ENCODE results near the gene TSGA10IP.
"Not testable (repeated sequence)": the region's sequence is repeated elsewhere in the genome, so short reads cannot be mapped to it uniquely, and the experiment has no call there.

TSGA10IP gene

DNA sequence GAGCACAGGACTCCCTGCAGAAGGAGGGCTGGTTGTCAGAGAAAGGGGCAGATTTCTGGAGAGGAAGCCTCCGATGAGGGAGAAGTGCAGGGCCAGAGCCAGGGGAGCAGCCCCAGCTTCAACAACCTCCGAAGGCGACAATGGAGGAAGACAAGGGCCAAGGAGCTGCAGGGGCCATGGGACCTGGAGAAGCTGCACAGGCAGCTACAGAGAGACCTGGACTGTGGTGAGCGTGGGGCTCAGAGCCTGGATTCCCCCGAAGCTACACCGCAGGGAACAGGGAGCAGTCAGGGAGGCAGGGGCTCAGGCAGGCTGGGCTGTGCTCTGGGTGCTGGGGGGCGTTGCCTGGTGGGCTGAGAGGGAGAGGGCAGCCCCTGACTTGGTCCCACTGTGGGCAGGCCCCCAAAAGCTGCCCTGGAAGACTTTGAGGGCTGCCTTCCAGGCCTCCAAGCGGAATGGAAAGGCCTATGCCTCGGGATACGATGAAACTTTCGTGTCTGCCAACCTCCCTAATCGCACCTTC, 2.4 kb downstream of the TSGA10IP start:
- DNase-seq (ENCODE audit: low read depth) = no peak

DNA sequence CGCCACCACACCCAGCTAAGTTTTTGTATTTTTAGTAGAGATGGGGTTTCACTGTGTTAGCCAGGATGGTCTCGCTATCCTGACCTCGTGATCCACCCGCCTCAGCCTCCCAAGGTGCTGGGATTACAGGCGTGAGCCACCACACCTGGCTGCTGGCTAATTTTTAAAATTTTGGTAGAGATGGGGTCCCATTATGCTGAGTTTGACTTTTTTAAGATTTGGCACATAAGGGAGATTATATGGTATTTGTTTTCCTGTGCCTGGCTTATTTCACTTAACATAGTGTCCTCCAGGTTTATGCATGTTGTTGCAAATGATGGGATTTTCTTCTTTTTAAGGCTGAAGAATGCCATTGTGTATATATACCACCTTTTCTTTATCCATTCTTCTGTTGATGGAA, 5.4 kb downstream of the TSGA10IP start:
- not testable (repeated sequence) for DNase-seq (ENCODE audit: low read depth)

- not testable (repeated sequence) for DNase-seq (ENCODE audit: low read depth)
Observed at GRCh38 chr11:65951641-65952040, 6.4 kb downstream of the TSGA10IP start.

DNA sequence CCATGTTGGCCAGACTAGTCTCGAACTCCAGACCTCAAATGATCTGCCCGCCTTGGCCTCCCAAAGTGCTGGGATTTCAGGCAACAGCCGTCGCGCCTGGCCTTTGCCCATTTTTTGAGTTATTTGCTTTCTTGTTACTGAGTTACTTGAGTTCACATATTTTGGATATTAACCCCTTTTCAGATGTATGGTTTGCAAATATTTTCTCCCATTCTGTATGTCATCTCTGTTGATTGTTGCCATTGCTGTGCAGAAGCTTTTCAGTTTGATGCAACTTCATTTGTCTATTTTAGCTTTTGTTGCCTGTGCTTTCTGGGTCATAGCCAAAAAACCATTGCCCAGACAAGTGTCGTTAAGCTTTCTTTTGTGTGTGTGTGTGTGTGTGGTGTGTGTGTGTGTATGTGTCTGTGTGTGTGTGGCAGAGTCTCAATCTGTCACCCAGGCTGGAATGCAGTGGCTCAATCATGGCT, 6.8 kb downstream of the TSGA10IP start:
- no peak for DNase-seq (ENCODE audit: low read depth)

DNA sequence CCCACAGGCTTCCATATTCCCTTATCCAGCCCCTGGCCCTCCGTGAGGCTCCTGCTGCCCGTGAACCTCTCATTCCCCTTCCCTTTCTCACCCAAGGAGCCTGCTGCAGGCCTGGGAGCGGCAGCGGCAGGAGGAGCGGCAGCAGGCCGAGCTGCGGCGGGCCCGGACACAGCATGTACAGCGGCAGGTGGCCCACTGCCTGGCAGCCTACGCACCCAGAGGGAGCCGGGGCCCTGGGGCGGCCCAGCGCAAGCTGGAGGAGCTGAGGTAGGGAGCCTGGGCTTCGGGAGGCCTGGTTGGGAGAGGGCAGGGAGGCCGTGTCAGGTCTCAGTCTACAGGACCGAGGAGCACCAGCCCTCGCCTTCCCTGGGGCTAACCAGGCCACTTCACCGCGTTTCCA, 8.2 kb downstream of the TSGA10IP start:
- DNase-seq (ENCODE audit: low read depth) = no peak

DNA sequence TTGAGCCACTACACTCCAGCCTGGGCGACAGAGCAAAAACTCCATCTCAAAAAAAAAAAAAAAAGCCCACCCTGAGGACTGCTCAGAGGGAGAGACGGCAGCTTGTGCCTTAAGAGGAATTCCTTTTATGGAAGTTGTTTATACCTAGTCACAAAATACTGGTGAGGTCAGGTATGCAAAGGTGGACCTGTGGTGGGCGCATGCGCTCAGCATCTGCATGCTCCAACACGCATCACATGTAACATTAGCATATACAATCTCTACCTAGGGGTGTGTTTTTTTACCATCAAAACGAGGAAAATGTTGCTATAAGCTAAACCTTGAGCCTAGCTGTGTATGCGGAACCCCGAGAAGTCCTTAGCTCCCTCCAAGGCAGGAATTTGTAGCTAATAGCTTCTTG, 9.5 kb downstream of the TSGA10IP start:
- no peak for DNase-seq (ENCODE audit: low read depth)

DNA sequence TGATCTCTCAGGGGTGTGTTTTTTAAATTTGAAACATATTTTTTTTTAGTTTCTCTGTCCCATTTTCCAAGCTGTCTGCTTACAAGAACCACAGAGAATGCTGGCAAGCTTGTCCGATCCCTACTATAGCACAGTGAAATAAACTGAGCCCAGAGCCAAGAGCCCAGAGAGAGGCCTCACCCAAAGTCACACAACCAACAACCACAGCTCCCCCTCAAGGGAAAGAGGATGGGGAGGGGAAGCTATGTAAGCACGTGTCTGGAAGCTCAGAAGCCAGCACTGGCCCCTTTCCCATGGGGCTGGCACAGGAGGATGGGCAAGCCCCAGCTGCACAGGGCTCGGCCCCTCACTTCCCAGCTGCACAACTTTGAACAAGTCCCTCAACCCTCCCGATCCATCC, 13.0 kb downstream of the TSGA10IP start:
- no peak for DNase-seq (ENCODE audit: low read depth)

GRCh38 chr11:65958774-65959420, 13.6 kb downstream of the TSGA10IP start:
- no peak for DNase-seq (ENCODE audit: low read depth)

- no peak for DNase-seq (ENCODE audit: low read depth)
Observed at GRCh38 chr11:65960824-65961266, 15.6 kb downstream of the TSGA10IP start.

DNA sequence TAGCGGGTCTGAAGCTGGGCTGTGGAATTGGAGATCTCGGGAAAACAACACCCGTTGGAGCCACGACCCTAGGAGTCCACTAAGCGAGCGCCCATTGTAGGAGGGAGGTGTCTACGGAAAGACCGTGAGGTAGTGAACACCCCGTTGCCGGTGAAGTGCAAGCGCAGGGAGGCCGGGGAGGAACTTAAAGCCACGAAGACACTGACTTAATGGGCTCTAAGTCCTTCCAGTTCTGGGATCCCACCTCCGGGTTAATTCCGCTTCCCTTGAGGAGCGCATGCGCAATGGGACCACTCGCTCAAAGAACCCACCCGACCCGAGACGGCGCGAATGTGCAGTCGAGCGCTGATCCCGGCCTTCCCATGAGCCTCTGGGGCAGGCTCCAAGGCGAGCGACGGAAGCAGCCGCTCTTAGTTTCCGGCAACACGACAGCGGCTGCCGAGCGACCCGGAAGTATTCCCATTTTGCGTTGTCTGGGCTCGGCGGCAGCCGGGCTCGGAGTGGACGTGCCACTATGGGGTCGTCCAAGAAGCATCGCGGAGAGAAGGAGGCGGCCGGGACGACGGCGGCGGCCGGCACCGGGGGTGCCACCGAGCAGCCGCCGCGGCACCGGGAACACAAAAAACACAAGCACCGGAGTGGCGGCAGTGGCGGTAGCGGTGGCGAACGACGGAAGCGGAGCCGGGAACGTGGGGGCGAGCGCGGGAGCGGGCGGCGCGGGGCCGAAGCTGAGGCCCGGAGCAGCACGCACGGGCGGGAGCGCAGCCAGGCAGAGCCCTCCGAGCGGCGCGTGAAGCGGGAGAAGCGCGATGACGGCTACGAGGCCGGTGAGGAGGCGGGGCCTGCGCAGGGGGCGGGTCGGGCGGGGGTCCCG, 16.2 kb downstream of the TSGA10IP start, which contains the start of gene SART1:
Gene SART1, plus strand, starts transcription at position 468 of the 874 bp plus-strand sequence. Its CDS starts 47 bp downstream, at position 515.
- DNase-seq (ENCODE audit: low read depth) = peak; percentile 99

DNA sequence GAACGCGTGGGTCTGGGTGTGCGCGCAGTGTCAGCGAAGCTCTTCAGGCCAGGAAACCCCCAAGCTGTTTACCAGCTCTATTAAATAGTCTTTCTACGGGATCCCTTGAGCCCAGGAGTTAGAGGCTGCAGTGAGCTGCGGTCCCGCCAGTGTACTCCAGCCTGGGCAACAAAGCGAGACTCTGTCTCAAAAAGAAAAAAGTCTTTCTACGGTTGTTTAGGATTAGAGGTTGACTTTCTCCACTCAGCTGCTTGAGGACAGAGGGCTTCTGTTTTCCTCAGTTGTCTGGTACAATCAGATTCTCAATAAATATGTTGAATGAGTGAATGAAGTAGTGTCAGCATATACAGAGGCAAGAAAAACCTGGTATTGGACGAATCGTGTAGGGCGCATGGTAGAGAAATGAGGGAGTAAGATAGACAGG, 16.9 kb downstream of the TSGA10IP start:
- DNase-seq (ENCODE audit: low read depth) = no peak

DNA sequence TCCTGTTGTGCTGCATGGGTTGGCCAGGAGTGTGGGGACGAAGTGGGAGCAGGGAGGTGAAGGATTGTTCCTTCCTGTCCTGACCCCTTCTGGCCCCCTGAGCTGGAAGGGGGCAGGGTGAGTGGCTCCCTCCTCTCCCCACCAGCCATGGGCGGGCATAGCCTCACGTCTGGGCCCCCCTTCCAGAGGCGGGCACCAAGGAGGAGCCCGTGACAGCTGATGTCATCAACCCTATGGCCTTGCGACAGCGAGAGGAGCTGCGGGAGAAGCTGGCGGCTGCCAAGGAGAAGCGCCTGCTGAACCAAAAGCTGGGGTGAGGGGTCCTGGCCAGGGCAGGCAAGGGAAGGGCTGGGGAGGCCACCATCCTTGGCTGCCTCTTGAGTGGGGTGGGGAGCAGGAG, 19.6 kb downstream of the TSGA10IP start:
- DNase-seq (ENCODE audit: low read depth) = no peak

- no peak for DNase-seq (ENCODE audit: low read depth)
Observed at GRCh38 chr11:65965986-65966762, 20.9 kb downstream of the TSGA10IP start.

GRCh38 chr11:65967329-65967934, 22.2 kb downstream of the TSGA10IP start:
- DNase-seq (ENCODE audit: low read depth) = no peak

- DNase-seq (ENCODE audit: low read depth) = no peak
Observed at GRCh38 chr11:65968600-65969482, 23.6 kb downstream of the TSGA10IP start.

DNA sequence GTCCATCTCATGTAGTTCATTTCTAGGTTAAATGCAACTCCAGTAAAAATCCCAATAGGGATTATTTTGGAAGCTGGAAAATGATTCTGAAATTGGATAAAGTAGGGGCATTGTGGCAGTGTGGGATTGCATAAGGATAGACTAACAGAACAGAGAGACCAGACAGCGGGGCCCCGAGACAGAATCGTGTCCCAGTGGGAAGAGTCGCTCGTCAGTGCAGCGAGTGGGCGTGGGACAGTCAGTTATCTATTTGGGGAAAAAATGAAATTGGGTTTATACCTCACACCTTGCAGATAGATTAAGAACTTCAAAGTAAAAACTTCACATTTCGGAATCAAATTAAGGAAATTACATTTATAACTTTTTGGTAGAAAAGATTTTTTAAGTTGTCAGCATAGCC, 26.8 kb downstream of the TSGA10IP start:
- DNase-seq (ENCODE audit: low read depth) = no peak

GRCh38 chr11:65973439-65974110, 28.3 kb downstream of the TSGA10IP start:
- peak; percentile 87 for DNase-seq (ENCODE audit: low read depth)

- no peak for DNase-seq (ENCODE audit: low read depth)
Observed at GRCh38 chr11:65975771-65976170, 30.5 kb downstream of the TSGA10IP start.

DNA sequence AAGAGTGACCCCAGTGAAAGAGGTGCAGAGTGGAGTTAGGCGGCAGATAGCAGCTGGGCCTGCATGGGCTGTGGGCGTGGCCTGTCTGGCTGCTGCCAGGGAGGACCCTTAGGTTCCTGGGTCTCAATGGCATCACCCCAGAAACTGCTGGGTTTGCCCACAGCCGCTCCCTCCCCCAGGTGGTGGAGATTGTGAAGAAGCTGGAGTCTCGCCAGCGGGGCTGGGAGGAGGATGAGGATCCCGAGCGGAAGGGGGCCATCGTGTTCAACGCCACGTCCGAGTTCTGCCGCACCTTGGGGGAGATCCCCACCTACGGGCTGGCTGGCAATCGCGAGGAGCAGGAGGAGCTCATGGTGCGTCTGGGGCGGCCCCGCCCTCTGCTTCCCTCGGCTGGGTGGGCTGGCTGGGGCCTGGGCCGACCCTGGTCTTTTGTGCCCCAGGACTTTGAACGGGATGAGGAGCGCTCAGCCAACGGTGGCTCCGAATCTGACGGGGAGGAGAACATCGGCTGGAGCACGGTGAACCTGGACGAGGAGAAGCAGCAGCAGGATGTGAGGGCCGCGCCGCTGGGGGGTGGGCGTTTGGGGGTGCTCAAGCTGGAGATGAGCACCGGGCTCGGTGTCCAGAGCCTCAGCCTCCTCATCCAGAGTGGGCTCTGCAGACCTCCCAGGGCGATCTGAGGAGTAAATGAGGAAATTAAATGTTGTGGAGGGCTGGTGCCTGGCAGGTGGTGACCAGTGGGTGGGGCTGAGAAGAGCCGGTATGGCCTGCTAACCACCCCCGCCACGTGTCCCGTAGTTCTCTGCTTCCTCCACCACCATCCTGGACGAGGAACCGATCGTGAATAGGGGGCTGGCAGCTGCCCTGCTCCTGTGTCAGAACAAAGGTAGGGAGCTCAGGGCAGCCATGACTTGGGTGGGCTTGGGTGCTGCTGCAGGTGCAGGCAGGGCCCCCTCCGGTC, 31.2 kb downstream of the TSGA10IP start:
- no peak for DNase-seq (ENCODE audit: low read depth)
